Loucy (cell line): Measurements from ENCODE around the gene SH3RF1.

ENCODE experiments used
- EZH2phosphoT487 ChIP-seq: fragments of 200-600 bp; IDR thresholded peaks from 2 replicates; pipeline ENCODE4 v1.6.1; 2018; ENCODE audit warnings: antibody characterized with exemption, mild to moderate bottlenecking, moderate library complexity, borderline replicate concordance
- TF ChIP-seq, protein P1 (sequence below): fragments of 200-600 bp; sonication (generic); conservative IDR thresholded peaks from 2 replicates; pipeline ENCODE4 v1.5.1; 2014; ENCODE audit warnings: mild to moderate bottlenecking, antibody characterized with exemption, low read length

DNA sequence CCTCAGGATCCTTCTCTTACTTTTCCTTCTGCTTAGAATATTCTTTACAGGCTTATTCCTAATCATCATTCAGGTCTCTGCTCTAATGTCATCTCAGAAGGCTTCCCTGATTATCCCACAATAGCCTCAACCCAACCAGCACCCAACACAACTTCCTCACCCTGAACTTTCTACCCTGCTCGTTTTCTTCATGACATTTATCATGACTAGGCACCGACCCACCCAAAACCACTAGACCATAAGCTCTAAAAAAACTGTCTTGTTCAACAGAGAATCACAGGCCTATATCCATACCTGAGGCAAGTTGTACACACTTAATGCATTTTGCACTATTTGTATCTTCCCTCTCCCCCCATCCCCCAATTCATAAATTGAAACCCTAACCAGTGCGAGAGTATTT, 95.3 kb downstream of the SH3RF1 start:
- TF ChIP-seq, protein P1, sequence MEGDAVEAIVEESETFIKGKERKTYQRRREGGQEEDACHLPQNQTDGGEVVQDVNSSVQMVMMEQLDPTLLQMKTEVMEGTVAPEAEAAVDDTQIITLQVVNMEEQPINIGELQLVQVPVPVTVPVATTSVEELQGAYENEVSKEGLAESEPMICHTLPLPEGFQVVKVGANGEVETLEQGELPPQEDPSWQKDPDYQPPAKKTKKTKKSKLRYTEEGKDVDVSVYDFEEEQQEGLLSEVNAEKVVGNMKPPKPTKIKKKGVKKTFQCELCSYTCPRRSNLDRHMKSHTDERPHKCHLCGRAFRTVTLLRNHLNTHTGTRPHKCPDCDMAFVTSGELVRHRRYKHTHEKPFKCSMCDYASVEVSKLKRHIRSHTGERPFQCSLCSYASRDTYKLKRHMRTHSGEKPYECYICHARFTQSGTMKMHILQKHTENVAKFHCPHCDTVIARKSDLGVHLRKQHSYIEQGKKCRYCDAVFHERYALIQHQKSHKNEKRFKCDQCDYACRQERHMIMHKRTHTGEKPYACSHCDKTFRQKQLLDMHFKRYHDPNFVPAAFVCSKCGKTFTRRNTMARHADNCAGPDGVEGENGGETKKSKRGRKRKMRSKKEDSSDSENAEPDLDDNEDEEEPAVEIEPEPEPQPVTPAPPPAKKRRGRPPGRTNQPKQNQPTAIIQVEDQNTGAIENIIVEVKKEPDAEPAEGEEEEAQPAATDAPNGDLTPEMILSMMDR: no peak
- no peak for TF ChIP-seq EZH2phosphoT487
